NCI-H1436 (cell line): ENCODE data around the gene STK4.

Experiments used
- DNase-seq: peaks from one replicate; lab custom pipeline; 2025; lab: John Stamatoyannopoulos, UW

Gene STK4

DNA sequence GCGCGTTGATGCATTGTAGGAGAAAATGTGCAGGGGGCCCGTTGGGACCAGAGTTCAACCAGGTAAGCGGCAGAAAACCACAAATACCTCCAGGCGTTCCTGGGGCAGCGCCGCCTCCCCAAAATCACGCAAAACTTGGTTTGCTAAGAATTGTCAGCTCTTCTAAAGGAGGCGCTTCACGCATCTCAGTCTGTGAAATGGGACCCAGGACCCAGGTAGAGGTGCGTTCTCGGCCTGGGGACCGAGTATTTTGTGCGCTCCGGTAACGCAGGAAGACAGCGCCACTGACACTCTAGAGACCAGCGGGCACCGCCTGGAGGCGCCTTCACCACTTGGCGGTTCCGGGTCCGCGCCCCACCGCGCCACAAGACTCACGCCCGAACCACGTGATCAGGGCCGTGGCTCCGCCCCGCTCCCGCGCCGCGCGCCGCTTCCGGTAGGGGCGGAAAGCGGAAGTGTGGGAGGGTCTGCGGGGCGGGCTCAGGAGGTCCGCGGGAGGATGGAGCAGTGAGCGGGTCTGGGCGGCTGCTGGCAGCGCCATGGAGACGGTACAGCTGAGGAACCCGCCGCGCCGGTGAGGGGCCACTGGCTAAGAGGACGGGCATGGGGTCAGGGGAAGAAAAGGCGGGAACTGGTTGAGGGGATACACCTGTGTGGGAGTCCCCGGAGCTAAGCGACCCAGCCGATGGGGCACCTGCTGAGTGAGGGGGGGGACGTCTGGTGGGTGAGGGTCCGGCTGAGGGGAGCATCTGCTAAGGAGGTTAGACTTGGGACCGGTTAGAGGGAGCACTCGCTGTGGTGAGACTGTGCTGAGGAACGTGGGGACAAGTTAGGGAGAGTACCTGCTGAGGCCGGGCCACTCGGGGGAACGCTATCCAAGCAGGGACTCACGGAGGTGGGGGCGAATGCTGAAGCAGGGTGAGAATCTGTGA, at the start of gene STK4:
STK4 (plus strand) TSS at position 483 of the 932 bp plus-strand sequence; CDS start at position 540, 57 bp downstream.
- DNase-seq: peak; percentile 92

DNA sequence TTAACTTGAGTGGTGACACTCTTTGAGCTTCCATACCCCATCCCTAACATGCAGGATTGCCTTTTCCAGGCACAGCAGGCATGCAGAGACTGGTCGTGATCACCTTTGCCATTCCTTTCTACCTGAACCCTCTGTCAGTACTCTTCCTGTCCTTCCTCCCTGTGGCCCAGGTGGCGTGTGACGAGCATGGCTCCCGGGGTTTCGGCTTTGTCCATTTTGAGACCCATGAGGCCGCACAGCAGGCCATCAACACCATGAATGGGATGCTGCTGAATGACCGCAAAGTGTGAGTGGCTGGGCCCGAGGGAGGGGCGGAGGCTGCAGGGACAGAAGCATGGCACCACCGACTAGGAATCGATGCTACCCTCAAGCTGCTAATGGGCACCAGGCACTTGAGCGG, 49.7 kb upstream of the STK4 start:
- no peak for DNase-seq

DNA sequence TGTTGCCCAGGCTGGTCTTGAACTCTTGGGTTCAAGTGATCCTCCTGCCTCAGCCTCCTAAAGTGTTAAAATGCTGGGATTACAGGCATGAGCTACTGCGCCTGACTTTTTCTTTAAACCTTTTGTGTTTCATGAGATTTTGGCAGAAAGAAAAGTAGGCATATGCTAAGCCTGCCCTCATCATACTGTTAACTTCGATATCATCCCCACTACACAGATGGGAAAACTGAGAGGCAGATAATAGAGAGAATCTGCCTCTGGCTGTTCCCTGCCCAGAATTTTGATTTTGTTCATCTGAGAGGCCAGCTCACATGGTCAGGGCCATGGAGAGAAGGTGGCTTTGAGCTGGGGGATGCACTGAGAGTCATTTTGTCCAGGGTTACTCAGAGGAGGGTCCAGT, 48.9 kb upstream of the STK4 start:
- DNase-seq: no peak

DNA sequence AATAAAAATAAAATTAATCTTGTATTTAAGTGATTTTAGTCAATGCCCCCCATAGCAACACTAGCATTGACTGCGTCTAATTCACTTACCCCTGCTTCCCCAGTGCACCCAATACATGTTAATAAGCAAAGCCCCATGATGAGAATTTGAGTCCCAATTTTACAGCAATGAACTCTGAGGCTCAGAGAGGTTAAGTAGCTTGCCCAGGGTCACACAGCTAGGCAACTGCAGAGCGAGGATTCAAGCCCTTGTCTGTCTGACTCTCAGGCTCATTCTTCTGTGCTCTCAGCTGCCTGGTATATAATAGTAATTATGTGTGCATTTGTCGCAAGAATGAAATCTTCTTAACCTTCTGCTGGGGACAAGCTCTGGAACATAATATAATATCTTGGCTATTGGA, 48.0 kb upstream of the STK4 start:
- DNase-seq: no peak

DNA sequence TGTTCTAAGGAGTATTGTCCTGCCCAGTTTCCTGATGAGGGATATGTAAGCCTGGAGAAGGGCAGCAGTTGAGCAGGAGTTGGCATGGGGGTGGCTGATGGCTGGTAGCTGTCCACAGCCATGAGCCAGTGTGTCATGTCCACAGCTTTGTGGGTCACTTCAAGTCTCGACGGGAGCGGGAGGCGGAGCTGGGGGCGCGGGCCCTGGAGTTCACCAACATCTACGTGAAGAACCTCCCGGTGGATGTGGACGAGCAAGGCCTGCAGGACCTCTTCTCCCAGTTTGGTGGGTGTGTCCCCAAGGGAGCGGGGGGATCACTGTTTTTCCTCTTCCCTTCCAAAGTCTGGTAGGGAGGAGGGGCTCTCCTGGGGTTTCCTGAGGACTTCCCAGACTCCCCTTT, 47.6 kb upstream of the STK4 start:
- DNase-seq: no peak

DNA sequence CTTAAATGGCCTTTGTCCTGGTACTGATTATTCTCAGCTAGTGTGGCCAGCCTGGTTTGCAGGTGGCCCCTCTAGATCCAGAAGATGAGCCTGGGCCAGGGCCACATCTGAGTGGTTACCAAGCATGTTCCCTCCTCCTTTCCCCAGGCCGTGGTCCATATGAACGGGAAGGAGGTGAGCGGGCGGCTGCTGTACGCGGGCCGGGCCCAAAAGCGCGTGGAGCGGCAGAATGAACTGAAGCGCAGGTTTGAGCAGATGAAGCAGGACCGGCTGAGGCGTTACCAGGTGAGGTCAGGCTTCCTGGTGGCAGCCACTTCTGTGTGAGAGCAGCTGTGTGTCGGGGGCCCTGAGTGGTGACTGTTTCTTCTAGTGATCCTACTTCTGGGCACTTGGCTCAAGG, 44.9 kb upstream of the STK4 start:
- DNase-seq: no peak

DNA sequence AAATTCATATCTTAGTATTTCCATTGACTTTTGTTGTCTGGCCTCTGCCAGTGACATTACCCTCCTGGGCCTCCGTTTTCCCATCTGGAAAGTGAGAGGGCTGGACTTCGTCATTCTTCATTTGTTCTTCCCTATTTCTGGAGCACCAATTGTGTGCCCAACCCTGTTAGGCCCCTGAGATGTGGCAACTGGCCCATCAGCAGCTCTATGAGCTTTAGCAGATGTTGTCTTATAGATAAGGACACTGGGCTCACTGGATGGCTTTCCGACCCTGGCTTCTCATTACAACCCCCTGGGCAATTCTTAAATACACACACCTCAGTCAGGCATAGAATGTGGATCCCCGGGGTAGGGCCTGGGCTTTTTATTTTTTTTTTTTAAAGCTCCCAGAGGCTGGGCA, 41.8 kb upstream of the STK4 start:
- no peak for DNase-seq

DNA sequence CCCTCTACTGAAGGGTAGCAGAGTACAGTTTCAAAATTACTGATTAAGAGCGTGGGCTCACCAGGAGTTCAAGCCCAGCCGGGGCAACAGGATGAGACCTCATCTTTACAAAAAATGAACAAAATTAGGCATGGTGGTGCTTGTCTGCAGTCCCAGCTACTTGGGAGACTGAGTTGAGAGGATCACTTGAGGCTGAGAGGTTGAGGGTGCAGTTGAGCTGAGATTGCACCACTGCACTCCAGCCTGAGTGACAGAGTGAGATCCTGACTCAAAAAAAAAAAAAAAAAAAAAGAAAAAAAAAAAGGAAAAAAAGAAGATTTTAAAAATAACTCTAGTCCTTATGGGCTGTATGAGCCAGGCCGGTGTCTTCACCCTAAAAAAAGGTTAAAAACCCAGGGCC, 37.7 kb upstream of the STK4 start:
- no peak for DNase-seq

DNA sequence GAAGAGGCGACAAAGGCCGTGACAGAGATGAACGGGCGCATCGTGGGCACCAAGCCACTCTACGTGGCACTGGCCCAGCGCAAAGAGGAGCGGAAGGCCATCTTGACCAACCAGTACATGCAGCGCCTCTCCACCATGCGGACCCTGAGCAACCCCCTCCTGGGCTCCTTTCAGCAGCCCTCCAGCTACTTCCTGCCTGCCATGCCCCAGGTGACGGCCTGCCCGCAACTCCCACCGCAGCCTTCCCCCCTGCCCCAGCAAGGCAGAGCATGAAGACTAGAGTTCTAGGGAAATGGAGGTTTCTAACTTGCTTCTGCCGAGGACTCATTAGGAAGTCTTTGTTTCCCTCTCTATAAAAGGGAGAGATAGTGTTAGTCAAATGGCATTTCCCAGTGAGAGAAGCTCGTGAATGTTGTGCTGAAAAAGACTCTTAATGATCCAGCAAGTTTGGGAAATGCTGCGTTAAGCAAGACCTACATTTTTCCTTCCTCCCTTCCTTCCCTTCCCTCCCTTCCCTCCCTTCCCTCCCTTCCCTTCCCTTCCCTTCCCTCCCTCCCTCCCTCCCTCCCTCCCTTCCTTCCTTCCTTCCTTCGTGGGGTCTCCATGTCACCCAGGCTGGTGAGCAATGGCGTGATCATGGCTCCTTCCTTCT, 35.7 kb upstream of the STK4 start:
- no peak for DNase-seq

DNA sequence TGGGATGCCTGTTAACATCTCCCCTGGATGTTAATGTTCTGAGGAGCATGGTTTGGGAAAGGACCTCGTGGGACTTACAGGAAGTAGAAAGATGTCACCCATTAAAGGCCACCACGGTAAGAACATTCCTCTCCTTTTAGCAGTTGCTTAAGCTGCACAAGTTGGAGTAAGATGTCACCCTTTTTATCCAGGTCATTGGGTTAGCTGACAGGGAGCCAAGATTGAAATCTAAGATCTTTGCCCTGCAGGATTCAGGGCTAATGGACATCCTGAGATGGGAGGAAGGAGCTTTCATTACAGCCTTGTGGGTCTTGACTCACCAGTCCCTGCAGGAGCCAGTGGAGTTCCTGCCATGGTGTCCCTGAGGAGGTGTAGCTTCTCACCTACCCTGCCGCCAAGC, 34.4 kb upstream of the STK4 start:
- DNase-seq: no peak

DNA sequence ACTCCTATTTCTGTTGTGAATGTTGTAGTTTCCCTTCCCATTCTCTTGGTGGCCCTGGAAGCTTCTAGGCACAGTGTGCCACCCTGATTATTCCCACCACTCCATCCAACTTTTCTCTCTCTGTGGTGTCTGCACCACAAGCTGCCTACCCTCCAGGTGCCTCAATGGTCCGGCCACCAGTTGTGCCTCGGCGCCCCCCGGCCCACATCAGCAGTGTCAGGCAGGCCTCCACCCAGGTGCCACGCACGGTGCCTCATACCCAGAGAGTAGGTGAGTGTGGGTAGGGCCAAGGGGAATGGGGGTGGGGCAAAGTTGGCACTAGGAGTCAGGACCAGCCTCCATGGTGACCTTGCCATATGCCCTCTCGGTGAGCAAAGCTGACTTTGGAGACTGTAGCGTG, 33.4 kb upstream of the STK4 start:
- no peak for DNase-seq

DNA sequence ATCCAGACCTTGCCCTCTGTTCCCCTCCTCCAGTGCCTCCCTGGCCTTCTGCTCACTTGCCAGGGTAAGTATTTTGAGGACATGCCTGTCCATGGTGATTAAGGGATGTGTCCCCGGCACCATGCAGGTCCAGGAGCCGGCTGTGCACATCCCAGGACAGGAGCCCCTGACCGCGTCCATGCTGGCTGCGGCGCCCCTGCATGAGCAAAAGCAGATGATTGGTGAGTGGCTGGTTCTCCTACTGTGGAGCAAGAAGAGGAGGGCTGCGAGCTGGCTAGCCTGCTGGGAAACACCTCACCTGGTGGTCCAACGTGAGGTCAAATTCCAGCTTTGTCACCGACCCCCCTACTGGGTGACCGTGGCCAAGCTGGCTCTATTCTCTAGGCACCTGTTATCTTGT, 29.8 kb upstream of the STK4 start:
- DNase-seq: no peak

DNA sequence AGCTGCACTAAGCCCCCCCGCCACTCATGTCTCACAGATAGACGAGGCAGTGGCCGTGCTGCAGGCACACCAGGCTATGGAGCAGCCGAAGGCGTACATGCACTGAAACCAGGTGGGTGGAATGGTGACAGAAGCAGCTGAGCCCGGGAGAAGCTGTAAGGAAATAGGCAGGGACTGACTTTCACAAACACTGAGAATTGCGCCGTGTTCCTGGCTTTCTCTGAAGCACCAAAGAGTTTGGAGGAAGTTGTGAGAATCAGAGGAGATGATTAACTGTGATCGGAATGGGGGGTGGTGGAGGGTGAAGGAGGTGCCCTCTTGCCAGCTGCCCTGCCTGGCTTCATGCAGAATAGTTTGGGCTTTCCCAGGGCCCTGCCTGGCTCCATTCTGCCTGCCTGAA, 27.7 kb upstream of the STK4 start:
- DNase-seq: no peak

DNA sequence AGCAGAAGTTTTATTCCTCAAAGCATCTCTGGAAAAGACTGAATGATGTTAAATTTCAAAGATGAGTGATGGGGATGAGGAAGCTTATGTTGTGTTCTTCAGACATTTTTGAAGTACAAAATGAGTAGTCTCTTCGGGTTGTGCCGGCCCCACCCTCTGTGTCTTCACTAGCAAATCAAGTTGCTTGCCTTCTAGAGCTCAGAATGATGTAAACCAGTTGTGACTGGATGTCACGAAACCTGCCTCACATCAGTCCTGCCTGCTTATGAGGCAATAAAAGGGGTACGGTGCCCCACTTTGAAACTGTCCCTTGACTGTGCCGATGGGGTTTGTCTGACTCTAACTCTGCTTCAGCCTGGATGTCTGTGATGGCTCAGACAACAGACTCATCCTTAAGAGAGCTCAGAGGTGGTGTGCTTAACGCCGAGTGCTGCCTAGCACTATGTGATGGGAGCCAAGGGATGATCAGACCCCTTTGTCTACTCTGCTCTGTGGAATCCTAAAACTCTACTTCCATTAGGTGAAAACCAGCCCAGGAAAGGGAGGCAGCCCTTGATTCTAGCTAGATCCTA, 25.1 kb upstream of the STK4 start:
- DNase-seq: no peak

DNA sequence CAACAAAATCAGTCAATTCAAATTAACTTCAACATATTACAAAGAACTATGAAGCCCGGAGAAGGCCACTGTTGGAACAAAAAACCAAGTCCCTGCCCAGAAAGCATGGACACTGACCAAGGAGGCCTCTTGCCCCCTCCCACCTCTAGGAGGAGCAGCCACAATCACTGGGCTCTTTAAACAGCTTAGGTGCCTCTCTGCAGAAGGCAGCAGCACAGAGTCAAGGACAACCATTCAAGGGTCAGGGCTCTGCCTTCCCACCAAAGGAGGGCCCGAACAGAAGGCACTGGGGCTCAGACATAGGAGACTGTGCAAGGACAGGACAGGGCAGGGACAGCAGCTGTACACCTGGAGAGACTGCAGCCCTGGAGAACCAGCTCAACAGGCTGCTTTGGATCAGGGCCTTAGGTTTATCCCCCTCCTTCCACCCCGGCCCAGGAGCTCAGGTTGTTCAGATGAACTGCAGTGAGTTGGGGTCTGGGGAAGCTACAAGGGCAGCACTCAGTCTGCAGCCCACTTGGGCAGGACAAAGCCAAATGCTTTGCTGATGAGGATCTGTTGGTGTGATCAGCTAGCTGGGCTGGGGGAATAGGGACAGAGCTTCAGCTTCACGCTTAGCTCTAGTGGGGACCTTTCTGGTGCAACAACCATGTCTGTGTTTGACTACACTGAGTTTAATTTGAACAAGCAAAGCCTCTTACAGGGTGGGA, 23.9 kb upstream of the STK4 start:
- DNase-seq: no peak

DNA sequence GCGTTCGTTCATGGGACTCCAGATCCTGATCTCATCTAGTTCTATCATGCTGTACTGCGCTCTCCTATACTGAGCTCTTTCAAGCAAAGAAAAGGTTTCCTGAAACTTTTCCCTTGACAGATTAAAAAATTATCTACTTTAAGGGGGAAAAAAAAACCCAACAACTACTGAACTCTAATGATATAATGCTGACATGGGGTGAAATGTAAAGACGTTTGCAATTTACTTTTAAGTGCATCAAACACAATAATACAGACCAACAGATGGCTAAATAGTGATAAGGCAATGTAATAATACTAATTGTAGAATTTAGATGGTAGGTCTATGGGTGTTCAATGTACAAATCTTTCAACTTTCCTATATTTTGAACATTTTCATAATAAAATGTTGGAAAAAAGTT, 22.5 kb upstream of the STK4 start:
- DNase-seq: no peak

DNA sequence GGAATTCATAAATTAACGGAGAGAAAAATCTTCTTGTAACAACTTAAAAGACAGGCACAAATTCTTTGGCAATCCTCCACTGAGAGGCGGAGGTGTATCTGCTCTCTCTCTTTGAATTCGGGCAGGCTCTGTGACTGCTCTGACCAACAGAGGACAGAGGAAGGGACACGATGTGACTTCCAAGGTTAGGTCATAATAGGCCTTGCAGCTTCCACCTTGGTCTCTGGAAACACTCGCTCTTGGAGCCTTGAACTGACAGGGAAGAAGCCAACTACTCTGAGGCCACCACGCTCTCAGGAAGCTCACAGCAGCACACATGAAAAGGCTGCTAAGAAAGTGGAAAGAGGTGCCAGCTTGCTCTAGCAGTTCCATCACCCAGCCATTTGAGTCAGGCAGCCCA, 21.1 kb upstream of the STK4 start:
- no peak for DNase-seq

DNA sequence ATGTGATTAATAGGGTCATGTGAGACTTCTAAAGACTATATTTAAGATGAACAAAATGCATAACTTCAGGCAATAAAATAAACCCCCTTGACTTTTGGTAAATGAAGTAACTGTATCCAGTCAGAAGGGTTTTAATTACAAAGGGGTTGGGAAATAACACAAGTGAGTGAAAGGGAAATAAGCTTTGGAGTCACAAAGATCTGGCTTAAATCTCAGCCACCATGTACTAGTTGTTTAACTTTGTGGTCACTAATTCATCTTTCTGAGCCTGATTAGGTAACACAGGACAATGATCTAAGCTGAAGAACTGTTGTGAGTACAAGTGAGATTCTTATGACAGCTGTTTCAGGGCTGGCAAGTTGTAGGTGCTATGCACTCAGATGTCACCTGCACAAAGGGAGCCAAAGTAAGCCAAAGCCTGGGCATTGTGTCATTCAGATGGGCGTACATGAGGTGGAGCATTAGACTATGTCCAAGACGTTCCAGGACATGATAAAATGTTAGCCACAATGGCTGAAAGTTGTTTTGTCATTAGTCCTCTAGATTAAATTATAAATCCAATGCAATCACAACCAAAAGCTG, 19.9 kb upstream of the STK4 start:
- no peak for DNase-seq

DNA sequence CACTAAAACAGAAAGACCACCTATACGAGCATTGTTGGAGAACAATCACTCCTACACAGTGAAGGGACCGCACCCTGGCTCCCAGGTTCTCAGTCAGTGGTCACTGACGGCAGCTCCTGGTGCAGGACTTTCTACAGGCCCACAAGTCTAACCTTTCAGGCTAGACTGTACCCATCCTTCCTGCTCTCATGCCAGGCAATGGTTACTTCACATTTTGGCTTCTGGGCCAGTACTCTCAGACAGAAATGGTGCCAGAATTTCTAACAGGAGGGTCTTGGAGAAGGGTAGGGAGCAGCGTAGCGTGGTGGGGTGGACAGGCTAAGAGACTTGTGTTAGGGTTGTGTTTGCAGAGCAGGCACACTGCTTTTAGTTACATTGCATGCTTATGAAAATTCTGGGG, 18.2 kb upstream of the STK4 start:
- no peak for DNase-seq

DNA sequence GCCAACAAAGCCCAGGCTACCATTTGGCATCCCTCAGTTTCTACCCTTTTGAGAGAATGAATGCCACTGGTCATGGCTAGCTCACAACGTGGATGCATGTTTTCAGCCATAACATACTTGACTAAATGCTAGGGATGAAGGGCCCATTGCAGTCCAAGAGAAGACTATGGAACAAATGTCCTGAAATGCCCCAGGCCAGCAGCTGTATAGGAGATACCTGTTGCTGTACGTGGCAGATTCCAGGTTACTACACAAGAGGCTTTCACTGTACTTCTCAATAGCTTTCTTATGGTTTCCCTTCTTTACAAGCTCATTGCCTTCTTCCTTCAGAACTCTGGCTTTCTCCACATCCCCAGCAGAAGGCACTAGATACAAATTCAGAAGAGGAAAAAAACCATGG, 17.8 kb upstream of the STK4 start:
- no peak for DNase-seq

DNA sequence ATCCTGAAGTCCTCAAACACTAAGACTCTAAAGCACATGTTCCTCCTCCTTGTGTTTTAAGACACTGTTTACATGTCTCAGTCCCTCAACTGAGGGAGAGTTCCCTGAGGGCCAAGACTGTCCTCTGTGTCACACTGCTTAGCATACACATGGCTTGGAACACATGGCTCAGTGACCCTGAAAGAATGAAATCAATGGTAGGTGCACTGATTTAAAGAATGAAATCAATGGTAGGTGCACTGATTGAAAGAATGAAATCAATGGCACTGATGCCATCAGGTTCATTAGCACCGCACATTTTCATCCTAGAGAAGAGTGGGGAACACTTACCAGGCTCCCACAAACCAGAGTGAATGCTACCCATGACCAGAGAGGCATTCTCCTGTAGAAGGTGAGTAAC, 15.9 kb upstream of the STK4 start:
- DNase-seq: no peak

DNA sequence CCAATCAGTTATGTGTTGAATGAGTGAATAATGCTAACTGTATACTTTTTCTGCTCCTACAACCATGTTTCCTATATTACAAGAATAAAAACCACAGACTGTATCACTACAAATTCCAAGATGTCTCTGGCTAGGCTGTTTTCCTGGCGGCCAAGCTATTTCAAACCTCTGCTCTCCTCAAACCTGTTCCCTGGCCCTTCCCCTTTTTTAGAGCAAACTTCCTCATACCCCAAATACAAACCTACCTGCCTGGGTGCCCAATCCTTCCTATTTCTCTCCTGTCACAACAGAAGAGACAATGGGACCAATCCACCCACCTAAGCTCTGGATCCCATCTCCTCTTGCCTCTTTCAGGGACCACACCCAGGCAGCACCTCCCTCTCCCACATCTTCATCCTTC, 13.6 kb upstream of the STK4 start:
- no peak for DNase-seq
